HCT116 (cell line): ENCODE data around the gene POU2AF2. TPM values are rescaled to one million over a fixed set of nuclear protein-coding genes. Genes with fewer than 3 reads are reported as not detected.
"Not testable (repeated sequence)": the region's sequence is repeated elsewhere in the genome, so short reads cannot be mapped to it uniquely, and the experiment has no call there.

Source experiments
- ATAC-seq: fragments of 200-7000 bp; cut with Tn5 transposase; 2 replicates; pipeline ENCODE4 v1.9.1; 2020; ENCODE audit warnings: mild to moderate bottlenecking, moderate library complexity
- BruUV-seq: library from RNA; stranded (reverse); fragments of 400-500 nt; replicated peaks from 2 replicates; lab custom pipeline; 2021; lab: Mats Ljungman, UMichigan
- CTCF ChIA-PET: fragments of 300-600 bp; sonication (Branson Sonifier 250); formaldehyde crosslinking; loops from one replicate; lab custom pipeline; 2021; ENCODE audit warnings: antibody characterized with exemption; lab: Charles Lee
- POLR2A ChIA-PET: fragments of 300-600, 350-600 bp; sonication (Branson Sonifier 250); formaldehyde crosslinking; loops from one replicate; lab custom pipeline; 2021; ENCODE audit warnings: antibody characterized with exemption; lab: Charles Lee
- RAD21 ChIA-PET, 2 experiments: fragments of 300-600 bp; sonication (Branson Sonifier 250); formaldehyde crosslinking; loops; one replicate each; lab custom pipeline; 2023; ENCODE audit warnings: low total read pairs in 2 of 2; ENCODE audit not compliant: uncharacterized antibody in 2 of 2, unreplicated experiment in 2 of 2, low non-redundant PET in 1 of 2; lab: Charles Lee
- DNase-seq: peaks from one replicate; pipeline ENCODE4 v3.0.0-alpha.2; 2010; ENCODE audit warnings: low read depth, low spot score
- H2AFZ ChIP-seq: fragments of 200-600 bp; shearing (Covaris generic), sonication (generic); 2 replicates; pipeline ENCODE4 v1.6.1; 2017; ENCODE audit warnings: low read depth, mixed run types, mixed read lengths, antibody characterized with exemption, low read length; ENCODE audit not compliant: poor library complexity, severe bottlenecking
- H3K27ac ChIP-seq: 2 replicates; pipeline ENCODE4 v1.5.1; 2012; ENCODE audit warnings: low read depth, low read length
- H3K27me3 ChIP-seq: fragments of 200-600 bp; sonication (generic); 2 replicates; pipeline ENCODE4 v1.6.1; 2016; ENCODE audit warnings: mixed run types, low read length, mixed read lengths; ENCODE audit not compliant: insufficient read depth
- H3K36me3 ChIP-seq, 2 experiments: fragments of 200-500 bp in 1 of 2; fragments of 200-600 bp in 1 of 2; sonication (Bioruptor generic) in 1 of 2; sonication (generic) in 1 of 2; 2 replicates each; pipeline versions ENCODE4 v1.5.1 to v1.6.1; 2014 to 2016; ENCODE audit warnings: low read length in 2 of 2, inconsistent platforms in 1 of 2, mixed read lengths in 1 of 2, mixed run types in 1 of 2; ENCODE audit not compliant: insufficient read depth in 2 of 2, control insufficient read depth in 1 of 2
- H3K4me1 ChIP-seq, 2 experiments: fragments of 200-600 bp in 1 of 2; sonication (generic) in 1 of 2; 2 replicates each; pipeline versions ENCODE4 v1.5.1 to v1.6.1; 2012 to 2017; ENCODE audit warnings: low read length in 2 of 2, inconsistent platforms in 1 of 2, mild to moderate bottlenecking in 1 of 2, mixed read lengths in 1 of 2, mixed run types in 1 of 2, moderate library complexity in 1 of 2; ENCODE audit not compliant: insufficient read depth in 2 of 2, control insufficient read depth in 1 of 2
- H3K4me2 ChIP-seq: fragments of 200-600 bp; sonication (generic); 2 replicates; pipeline ENCODE4 v1.6.1; 2017; ENCODE audit warnings: mixed run types, low read length, mixed read lengths
- H3K4me3 ChIP-seq, 2 experiments: fragments of 200-600 bp in 1 of 2; sonication (generic) in 1 of 2; replicated peaks in 1 of 2; 2 replicates each; pipeline ENCODE4 v1.5.1; 2011 to 2016; ENCODE audit warnings: low read length in 2 of 2, control low read depth in 1 of 2, low read depth in 1 of 2, mild to moderate bottlenecking in 1 of 2, mixed read lengths in 1 of 2, mixed run types in 1 of 2
- H3K79me2 ChIP-seq: fragments of 200-600 bp; sonication (generic); 2 replicates; pipeline ENCODE4 v1.6.1; 2017; ENCODE audit warnings: mild to moderate bottlenecking, mixed run types, low read length, moderate library complexity, mixed read lengths; ENCODE audit not compliant: insufficient read depth
- H3K9ac ChIP-seq: fragments of 200-600 bp; sonication (generic); 2 replicates; pipeline ENCODE4 v1.6.1; 2016; ENCODE audit warnings: low read length, mixed read lengths
- H3K9me2 ChIP-seq: fragments of 200-600 bp; sonication (generic), shearing (Covaris generic); 2 replicates; pipeline ENCODE4 v1.6.1; 2017; ENCODE audit warnings: mixed run types, mild to moderate bottlenecking, moderate library complexity; ENCODE audit not compliant: insufficient read depth
- H3K9me3 ChIP-seq, 2 experiments: fragments of 200-500 bp in 1 of 2; fragments of 200-600 bp in 1 of 2; sonication (Bioruptor generic) in 1 of 2; sonication (generic) in 1 of 2; 2 replicates each; pipeline ENCODE4 v1.6.1; 2014 to 2017; ENCODE audit warnings: low read length in 2 of 2, mixed read lengths in 2 of 2, inconsistent platforms in 1 of 2, low read depth in 1 of 2, mild to moderate bottlenecking in 1 of 2, mixed run types in 1 of 2, moderate library complexity in 1 of 2; ENCODE audit not compliant: control insufficient read depth in 1 of 2, insufficient read depth in 1 of 2
- H4K20me1 ChIP-seq: fragments of 200-600 bp; sonication (generic), shearing (Covaris generic); 2 replicates; pipeline ENCODE4 v1.6.1; 2017; ENCODE audit warnings: mixed run types, mild to moderate bottlenecking, moderate library complexity; ENCODE audit not compliant: insufficient read depth
- EGR1 ChIP-seq: IDR thresholded peaks from 2 replicates; pipeline ENCODE4 v1.6.1; 2012; ENCODE audit warnings: low read depth
- EZH2 ChIP-seq: fragments of 200-600 bp; sonication (generic); IDR thresholded peaks from 2 replicates; pipeline ENCODE4 v1.6.1; 2017; ENCODE audit warnings: antibody characterized with exemption, mixed run types
- EZH2phosphoT487 ChIP-seq: fragments of 200-600 bp; IDR thresholded peaks from 2 replicates; pipeline ENCODE4 v1.6.1; 2018; ENCODE audit warnings: antibody characterized with exemption, borderline replicate concordance
- JUND ChIP-seq: IDR thresholded peaks from 2 replicates; pipeline ENCODE4 v1.6.1; 2012
- RAD21 ChIP-seq: IDR thresholded peaks from 2 replicates; pipeline ENCODE4 v1.6.1; 2012; ENCODE audit warnings: low read depth, mild to moderate bottlenecking
- SRF ChIP-seq: IDR thresholded peaks from 2 replicates; pipeline ENCODE4 v1.6.1; 2012; ENCODE audit warnings: low read depth
- ZFX ChIP-seq: fragments of 450-650 bp; IDR thresholded peaks from 2 replicates; pipeline ENCODE4 v1.6.1; 2017
- ZNF274 ChIP-seq: fragments of 200-500 bp; sonication (Bioruptor generic); IDR thresholded peaks from 2 replicates; pipeline ENCODE4 v1.6.1; 2014; ENCODE audit warnings: mild to moderate bottlenecking, low read depth, low read length, inconsistent platforms
- intact Hi-C: fragments of 100-400 bp; cut with micrococcal nuclease; formaldehyde crosslinking; loops from 2 replicates; pipeline ENCODE4 v1.10.0; 2022
- total RNA-seq: library from RNA; stranded (reverse); gene quantifications from one replicate; pipeline ENCODE4 v1.2.1, GENCODE V29; 2021; ENCODE audit not compliant: unreplicated experiment
- TF ChIP-seq, protein P1 (sequence below): IDR thresholded peaks from 2 replicates; pipeline ENCODE4 v1.6.1; 2012; ENCODE audit warnings: low read depth

The POU2AF2 gene
- total RNA-seq, 1 experiment from 2014 or later: not detected

- Histone ChIP-seq H3K9ac (no peak overlapping the region), H3K79me2 (no peaks in the 10 kb centered on the region), H3K36me3 (no peaks in the 10 kb centered on the region), H2AFZ (no peak overlapping the region), H3K9me3 (no peaks in the 10 kb centered on the region), H3K27ac (no peak overlapping the region), H3K4me1 (no peaks in the 10 kb centered on the region), H3K4me2 (no peak overlapping the region), H3K9me2 (no peaks in the 10 kb centered on the region), H3K4me3 (no peak overlapping the region), H4K20me1 (no peaks in the 10 kb centered on the region), H3K27me3 (no peaks in the 10 kb centered on the region)
- no peak for DNase-seq
- no TSS peak for BruUV-seq
- RAD21 ChIA-PET: no interaction called here
- CTCF ChIA-PET: no interaction called here
- no peak for TF ChIP-seq JUND
- TF ChIP-seq ZFX: no peak
- TF ChIP-seq EGR1: no peak
- ATAC-seq: no peak
- intact Hi-C loops: no loop called here
- POLR2A ChIA-PET: no interaction called here
Measured at GRCh38 chr11:111291764-111292163, 46.2 kb downstream of the POU2AF2 start.

- H3K4me1 ChIP-seq, H3K36me3 ChIP-seq, H3K9ac ChIP-seq, H3K4me3 ChIP-seq, BruUV-seq, POLR2A ChIA-PET, CTCF ChIA-PET, H3K79me2 ChIP-seq, H3K27ac ChIP-seq, intact Hi-C loops, H3K27me3 ChIP-seq, H3K4me2 ChIP-seq, RAD21 ChIA-PET, H4K20me1 ChIP-seq, H3K9me2 ChIP-seq, H3K9me3 ChIP-seq, H2AFZ ChIP-seq, ATAC-seq, DNase-seq: not testable (repeated sequence)
Measured at GRCh38 chr11:111292408-111292807, 46.9 kb downstream of the POU2AF2 start.

DNA sequence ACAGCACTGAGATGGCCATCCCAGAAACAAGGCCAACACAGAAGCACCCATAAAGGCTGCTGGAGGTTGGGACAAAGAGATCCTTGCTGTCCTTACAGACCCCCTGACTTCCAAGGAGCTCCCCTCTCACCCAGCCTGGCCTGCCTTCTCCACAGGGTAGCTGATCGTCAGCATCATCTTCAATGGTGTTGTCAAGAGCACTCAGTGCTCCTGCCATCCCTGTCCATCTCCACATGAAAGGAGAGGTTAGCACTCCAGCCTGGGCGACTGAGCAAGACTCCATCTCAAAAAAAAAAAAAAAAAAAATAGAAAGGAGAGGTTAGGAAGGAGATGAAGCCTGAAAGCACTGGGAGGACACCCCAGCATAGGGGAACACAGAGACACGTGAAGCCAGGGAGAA, 50.7 kb downstream of the POU2AF2 start:
- H3K27ac ChIP-seq: no peak overlapping the region
- ChIA-PET POLR2A (no interaction called here), RAD21 (no interaction called here), CTCF (no interaction called here)
- intact Hi-C loops: no loop called here
- no peaks in the 10 kb centered on the region for H3K9me3 ChIP-seq
- H2AFZ ChIP-seq: no peak overlapping the region
- no peaks in the 10 kb centered on the region for H3K9me2 ChIP-seq
- no peak overlapping the region for H3K9ac ChIP-seq
- no peaks in the 10 kb centered on the region for H4K20me1 ChIP-seq
- H3K27me3 ChIP-seq: no peaks in the 10 kb centered on the region
- BruUV-seq: no TSS peak
- DNase-seq: no peak
- H3K4me1 ChIP-seq: no peaks in the 10 kb centered on the region
- no peak for ATAC-seq
- no peak overlapping the region for H3K4me2 ChIP-seq
- no peaks in the 10 kb centered on the region for H3K36me3 ChIP-seq
- no peaks in the 10 kb centered on the region for H3K79me2 ChIP-seq
- H3K4me3 ChIP-seq: no peak overlapping the region
- TF ChIP-seq EZH2phosphoT487 (no peak), EZH2 (no peak), RAD21 (no peak), JUND (no peak), SRF (no peak), ZFX (no peak), ZNF274 (no peak)
- TF ChIP-seq, protein P1, sequence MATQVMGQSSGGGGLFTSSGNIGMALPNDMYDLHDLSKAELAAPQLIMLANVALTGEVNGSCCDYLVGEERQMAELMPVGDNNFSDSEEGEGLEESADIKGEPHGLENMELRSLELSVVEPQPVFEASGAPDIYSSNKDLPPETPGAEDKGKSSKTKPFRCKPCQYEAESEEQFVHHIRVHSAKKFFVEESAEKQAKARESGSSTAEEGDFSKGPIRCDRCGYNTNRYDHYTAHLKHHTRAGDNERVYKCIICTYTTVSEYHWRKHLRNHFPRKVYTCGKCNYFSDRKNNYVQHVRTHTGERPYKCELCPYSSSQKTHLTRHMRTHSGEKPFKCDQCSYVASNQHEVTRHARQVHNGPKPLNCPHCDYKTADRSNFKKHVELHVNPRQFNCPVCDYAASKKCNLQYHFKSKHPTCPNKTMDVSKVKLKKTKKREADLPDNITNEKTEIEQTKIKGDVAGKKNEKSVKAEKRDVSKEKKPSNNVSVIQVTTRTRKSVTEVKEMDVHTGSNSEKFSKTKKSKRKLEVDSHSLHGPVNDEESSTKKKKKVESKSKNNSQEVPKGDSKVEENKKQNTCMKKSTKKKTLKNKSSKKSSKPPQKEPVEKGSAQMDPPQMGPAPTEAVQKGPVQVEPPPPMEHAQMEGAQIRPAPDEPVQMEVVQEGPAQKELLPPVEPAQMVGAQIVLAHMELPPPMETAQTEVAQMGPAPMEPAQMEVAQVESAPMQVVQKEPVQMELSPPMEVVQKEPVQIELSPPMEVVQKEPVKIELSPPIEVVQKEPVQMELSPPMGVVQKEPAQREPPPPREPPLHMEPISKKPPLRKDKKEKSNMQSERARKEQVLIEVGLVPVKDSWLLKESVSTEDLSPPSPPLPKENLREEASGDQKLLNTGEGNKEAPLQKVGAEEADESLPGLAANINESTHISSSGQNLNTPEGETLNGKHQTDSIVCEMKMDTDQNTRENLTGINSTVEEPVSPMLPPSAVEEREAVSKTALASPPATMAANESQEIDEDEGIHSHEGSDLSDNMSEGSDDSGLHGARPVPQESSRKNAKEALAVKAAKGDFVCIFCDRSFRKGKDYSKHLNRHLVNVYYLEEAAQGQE: no peak
